ENCODE results near the gene GRHL3.

- TF ChIP-seq, protein P1, sequence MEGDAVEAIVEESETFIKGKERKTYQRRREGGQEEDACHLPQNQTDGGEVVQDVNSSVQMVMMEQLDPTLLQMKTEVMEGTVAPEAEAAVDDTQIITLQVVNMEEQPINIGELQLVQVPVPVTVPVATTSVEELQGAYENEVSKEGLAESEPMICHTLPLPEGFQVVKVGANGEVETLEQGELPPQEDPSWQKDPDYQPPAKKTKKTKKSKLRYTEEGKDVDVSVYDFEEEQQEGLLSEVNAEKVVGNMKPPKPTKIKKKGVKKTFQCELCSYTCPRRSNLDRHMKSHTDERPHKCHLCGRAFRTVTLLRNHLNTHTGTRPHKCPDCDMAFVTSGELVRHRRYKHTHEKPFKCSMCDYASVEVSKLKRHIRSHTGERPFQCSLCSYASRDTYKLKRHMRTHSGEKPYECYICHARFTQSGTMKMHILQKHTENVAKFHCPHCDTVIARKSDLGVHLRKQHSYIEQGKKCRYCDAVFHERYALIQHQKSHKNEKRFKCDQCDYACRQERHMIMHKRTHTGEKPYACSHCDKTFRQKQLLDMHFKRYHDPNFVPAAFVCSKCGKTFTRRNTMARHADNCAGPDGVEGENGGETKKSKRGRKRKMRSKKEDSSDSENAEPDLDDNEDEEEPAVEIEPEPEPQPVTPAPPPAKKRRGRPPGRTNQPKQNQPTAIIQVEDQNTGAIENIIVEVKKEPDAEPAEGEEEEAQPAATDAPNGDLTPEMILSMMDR (IDR thresholded peaks at IDR 0.05), result no peak
- TF ChIP-seq EZH2 (IDR thresholded peaks at IDR 0.05) (no peak), EZH2phosphoT487 (IDR thresholded peaks at IDR 0.05) (no peak)
These were observed 70.1 kb downstream of the GRHL3 start for GRCh38 chr1:24389231-24389678.

All from neural progenitor cell (in vitro differentiated cells).